H9 (cell line): ENCODE measurements around the gene GPM6B. TPM values are rescaled to one million over a fixed set of nuclear protein-coding genes. Genes with fewer than 3 reads are reported as not detected.
A peak's percentile ranks its signal among the peaks of the same experiment; 100 is the strongest.

Experiments used
- DNase-seq: peaks from one replicate; pipeline ENCODE4 v3.0.0-alpha.2; 2017
- H2AFZ ChIP-seq: one replicate; pipeline ENCODE4 v1.6.1; 2013; ENCODE audit warnings: mild to moderate bottlenecking, low read length, control low read depth, moderate library complexity
- H2AK5ac ChIP-seq: 2 replicates; pipeline ENCODE4 v1.6.1; 2013; ENCODE audit warnings: low read length, control low read depth, mixed read lengths; ENCODE audit not compliant: insufficient read length
- H2BK120ac ChIP-seq: one replicate; pipeline ENCODE4 v1.6.1; 2013; ENCODE audit warnings: low read depth, mild to moderate bottlenecking, low read length, control low read depth, inconsistent platforms; ENCODE audit not compliant: poor library complexity, severe bottlenecking
- H2BK12ac ChIP-seq: 2 replicates; pipeline ENCODE4 v1.6.1; 2013; ENCODE audit warnings: low read length, control low read depth, mixed read lengths, low read depth; ENCODE audit not compliant: insufficient read length
- H2BK15ac ChIP-seq: 2 replicates; pipeline ENCODE4 v1.6.1; 2013; ENCODE audit warnings: low read depth, low read length, control low read depth
- H2BK20ac ChIP-seq: one replicate; pipeline ENCODE4 v1.6.1; 2013; ENCODE audit warnings: low read depth, mild to moderate bottlenecking, low read length, control low read depth, inconsistent platforms; ENCODE audit not compliant: poor library complexity, severe bottlenecking
- H2BK5ac ChIP-seq: 2 replicates; pipeline ENCODE4 v1.6.1; 2013; ENCODE audit warnings: low read length, control low read depth, mixed read lengths; ENCODE audit not compliant: insufficient read length
- H3K14ac ChIP-seq: 2 replicates; pipeline ENCODE4 v1.6.1; 2013; ENCODE audit warnings: low read length, control low read depth; ENCODE audit not compliant: insufficient read depth
- H3K18ac ChIP-seq: 2 replicates; pipeline ENCODE4 v1.6.1; 2013; ENCODE audit warnings: low read depth, mild to moderate bottlenecking, mixed read lengths, low read length, control low read depth; ENCODE audit not compliant: insufficient read length
- H3K23ac ChIP-seq: 2 replicates; pipeline ENCODE4 v1.6.1; 2013; ENCODE audit warnings: low read length, control low read depth, mixed read lengths, low read depth; ENCODE audit not compliant: insufficient read length
- H3K23me2 ChIP-seq: 2 replicates; pipeline ENCODE4 v1.6.1; 2013; ENCODE audit warnings: low read depth, mild to moderate bottlenecking, mixed read lengths, low read length, control low read depth; ENCODE audit not compliant: insufficient read length, poor library complexity, severe bottlenecking
- H3K27ac ChIP-seq: 2 replicates; pipeline ENCODE4 v1.5.1; 2013; ENCODE audit warnings: low read length, control low read depth, mixed read lengths, low read depth; ENCODE audit not compliant: insufficient read length
- H3K27me3 ChIP-seq: 2 replicates; pipeline ENCODE4 v1.6.1; 2013; ENCODE audit warnings: low read length, control low read depth, inconsistent platforms; ENCODE audit not compliant: insufficient read depth
- H3K4ac ChIP-seq: 2 replicates; pipeline ENCODE4 v1.6.1; 2013; ENCODE audit warnings: low read depth, mild to moderate bottlenecking, control low read depth, inconsistent platforms, low read length, moderate library complexity
- H3K4me1 ChIP-seq: 2 replicates; pipeline ENCODE4 v1.6.1; 2013; ENCODE audit warnings: low read length, control low read depth, inconsistent platforms; ENCODE audit not compliant: insufficient read depth
- H3K4me2 ChIP-seq: 2 replicates; pipeline ENCODE4 v1.6.1; 2013; ENCODE audit warnings: low read length, control low read depth, mixed read lengths; ENCODE audit not compliant: insufficient read length, insufficient read depth
- H3K56ac ChIP-seq: 2 replicates; pipeline ENCODE4 v1.6.1; 2013; ENCODE audit warnings: low read depth, mild to moderate bottlenecking, mixed read lengths, low read length, control low read depth; ENCODE audit not compliant: insufficient read length
- H3K79me1 ChIP-seq: 2 replicates; pipeline ENCODE4 v1.6.1; 2013; ENCODE audit warnings: low read depth, mild to moderate bottlenecking, moderate library complexity, low read length, control low read depth, inconsistent platforms; ENCODE audit not compliant: insufficient read depth, poor library complexity, severe bottlenecking
- H3K79me2 ChIP-seq: 2 replicates; pipeline ENCODE4 v1.6.1; 2013; ENCODE audit warnings: low read length, control low read depth, inconsistent platforms; ENCODE audit not compliant: insufficient read depth
- H3K9ac ChIP-seq: 2 replicates; pipeline ENCODE4 v1.6.1; 2013; ENCODE audit warnings: low read length, control low read depth, mixed read lengths; ENCODE audit not compliant: insufficient read length; ENCODE audit errors: extremely low read depth
- H3K9me3 ChIP-seq: one replicate; pipeline ENCODE4 v1.6.1; 2013; ENCODE audit warnings: low read depth, low read length, inconsistent platforms; ENCODE audit not compliant: control insufficient read depth
- H3T11ph ChIP-seq: one replicate; pipeline ENCODE4 v1.6.1; 2013; ENCODE audit warnings: mild to moderate bottlenecking, low read length, control low read depth, inconsistent platforms
- H4K20me1 ChIP-seq: one replicate; pipeline ENCODE4 v1.6.1; 2013; ENCODE audit not compliant: control insufficient read depth, insufficient read length, insufficient read depth
- H4K5ac ChIP-seq: 2 replicates; pipeline ENCODE4 v1.6.1; 2013; ENCODE audit warnings: low read depth, mild to moderate bottlenecking, mixed read lengths, low read length, control low read depth; ENCODE audit not compliant: insufficient read length
- H4K8ac ChIP-seq: replicated peaks from 2 replicates; pipeline ENCODE4 v1.6.1; 2013; ENCODE audit warnings: low read length, control low read depth, mixed read lengths, low read depth; ENCODE audit not compliant: insufficient read length
- H4K91ac ChIP-seq: 2 replicates; pipeline ENCODE4 v1.6.1; 2013; ENCODE audit warnings: low read depth, mild to moderate bottlenecking, moderate library complexity, mixed read lengths, low read length, control low read depth; ENCODE audit not compliant: insufficient read length
- H3K27ac Mint-ChIP-seq, 3 experiments: 2 replicates in 2 of 3; 3 replicates in 1 of 3; pipeline ENCODE4 v1.8.0; 2020 to 2021; ENCODE audit warnings: mixed read lengths in 3 of 3, mild to moderate bottlenecking in 1 of 3, moderate library complexity in 1 of 3
- H3K27me3 Mint-ChIP-seq: 2 replicates; pipeline ENCODE4 v1.8.0; 2021; ENCODE audit warnings: low read depth, mild to moderate bottlenecking, moderate library complexity, mixed read lengths
- H3K36me3 Mint-ChIP-seq, 3 experiments: 2 replicates in 2 of 3; 3 replicates in 1 of 3; pipeline ENCODE4 v1.8.0; 2020 to 2021; ENCODE audit warnings: low read depth in 3 of 3, mixed read lengths in 3 of 3; ENCODE audit not compliant: insufficient read depth in 1 of 3
- H3K4me1 Mint-ChIP-seq, 2 experiments: 2 replicates each; pipeline ENCODE4 v1.8.0; 2020; ENCODE audit warnings: mixed read lengths in 2 of 2
- H3K4me3 Mint-ChIP-seq, 2 experiments: 2 replicates in 1 of 2; 3 replicates in 1 of 2; pipeline ENCODE4 v1.8.0; 2020 to 2021; ENCODE audit warnings: mild to moderate bottlenecking in 2 of 2, mixed read lengths in 2 of 2, moderate library complexity in 1 of 2
- H3K9me3 Mint-ChIP-seq, 2 experiments: 2 replicates in 1 of 2; 3 replicates in 1 of 2; pipeline ENCODE4 v1.8.0; 2020; ENCODE audit warnings: mild to moderate bottlenecking in 2 of 2, mixed read lengths in 2 of 2, moderate library complexity in 1 of 2
- CTCF ChIP-seq: fragments of 200-600 bp; sonication (generic); conservative IDR thresholded peaks from 3 replicates; pipeline ENCODE4 v1.8.0; 2021; ENCODE audit warnings: antibody characterized with exemption, mild to moderate bottlenecking
- WGBS: extraction: QIAGEN DNeasy Blood & Tissue Kit; methylation state at CpG from one replicate; pipeline ENCODE4 v1.1.7; 2013; ENCODE audit warnings: missing lambda C conversion rate, low lambda C conversion rate, mixed read lengths; ENCODE audit not compliant: insufficient read length; ENCODE audit errors: extremely low coverage; 5-methylcytosine and 5-hydroxymethylcytosine counted together
- total RNA-seq: library from RNA; stranded (reverse); gene quantifications from 2 replicates; pipeline ENCODE4 v1.2.1, GENCODE V29; 2021

GPM6B gene
- total RNA-seq, 1 experiment from 2014 or later = 73.9 TPM

GRCh38 chrX:13857804-13858203 is 40.9 kb upstream of the GPM6B start:
- H2BK20ac ChIP-seq = no peak overlapping the region
- H3K4ac ChIP-seq = no peak overlapping the region
- no peak overlapping the region for H3K4me3 Mint-ChIP-seq
- no peaks in the 10 kb centered on the region for H3K27me3 ChIP-seq
- H3K36me3 Mint-ChIP-seq = peaks cover 0 to 6% (median 5%) of the 10 kb centered on the region in 3 experiments; a peak in 3 of 7 replicates
- H3K79me2 ChIP-seq = peaks cover 8% of the 10 kb centered on the region; the same call in 1 of the 2 replicates
- H3K18ac ChIP-seq = no peak overlapping the region
- no peak overlapping the region for H3K9ac ChIP-seq
- no peaks in the 10 kb centered on the region for H3K23me2 ChIP-seq
- H3K9me3 Mint-ChIP-seq = peaks cover 26 to 35% of the 10 kb centered on the region in 2 experiments
- no peak overlapping the region for H4K8ac ChIP-seq
- H4K20me1 ChIP-seq = no peaks in the 10 kb centered on the region
- H3K27ac ChIP-seq = no peak overlapping the region
- H3K23ac ChIP-seq = no peak overlapping the region
- peaks cover 3% of the 10 kb centered on the region for H3K79me1 ChIP-seq
- H2BK12ac ChIP-seq = no peak overlapping the region
- no peak overlapping the region for H3K4me2 ChIP-seq
- H2BK120ac ChIP-seq = no peak overlapping the region
- peaks cover 31 to 48% of the 10 kb centered on the region in 2 experiments for H3K4me1 Mint-ChIP-seq
- no peak overlapping the region for H2BK5ac ChIP-seq
- H3K27me3 Mint-ChIP-seq = no peaks in the 10 kb centered on the region
- H3K9me3 ChIP-seq = no peaks in the 10 kb centered on the region
- WGBS = no CpG with 5 or more reads among the region's 2 CpGs
- H2AK5ac ChIP-seq = no peak overlapping the region
- peaks cover 9% of the 10 kb centered on the region; the same call in 1 of the 2 replicates for H3K4me1 ChIP-seq
- no peak overlapping the region for H3K56ac ChIP-seq
- H3T11ph ChIP-seq = no peak overlapping the region
- H4K91ac ChIP-seq = no peak overlapping the region
- H2AFZ ChIP-seq = no peak overlapping the region
- no peak overlapping the region for H4K5ac ChIP-seq
- no peak for DNase-seq
- no peak overlapping the region for H3K14ac ChIP-seq
- no peak overlapping the region for H2BK15ac ChIP-seq
- H3K27ac Mint-ChIP-seq = peak overlapping the region in 1 of 3 experiments; percentile 37; a peak in 2 of 7 replicates
- no peak for TF ChIP-seq CTCF
